Fibroblast of the aortic adventitia (primary cell): Measurements from ENCODE around the gene PLCG2. TPM values are rescaled to one million over a fixed set of nuclear protein-coding genes. Genes with fewer than 3 reads are reported as not detected.
"Not testable (repeated sequence)": the region's sequence is repeated elsewhere in the genome, so short reads cannot be mapped to it uniquely, and the experiment has no call there.

Experiments used
- DNase-seq: peaks from one replicate; pipeline ENCODE4 v3.0.0-alpha.2; 2010; ENCODE audit warnings: low read depth
- H3K4me3 ChIP-seq: 2 replicates; pipeline ENCODE4 v1.5.1; 2011; ENCODE audit warnings: low read depth, mild to moderate bottlenecking, control low read depth, low read length, moderate library complexity
- total RNA-seq: library from RNA; depleted of rRNA; stranded (reverse); fragments of >200 nt; gene quantifications from 2 replicates; pipeline ENCODE4 v1.2.3, GENCODE V29; 2012; ENCODE audit warnings: low replicate concordance
- TF ChIP-seq, protein P1 (sequence below): IDR thresholded peaks from 2 replicates; pipeline ENCODE4 v1.5.1; 2011; ENCODE audit warnings: mild to moderate bottlenecking, low read length, control low read depth, inconsistent platforms; ENCODE audit not compliant: insufficient read depth

The PLCG2 gene
- total RNA-seq, 1 donor = 0.09 TPM

- no peak overlapping the region for H3K4me3 ChIP-seq
- TF ChIP-seq, protein P1, sequence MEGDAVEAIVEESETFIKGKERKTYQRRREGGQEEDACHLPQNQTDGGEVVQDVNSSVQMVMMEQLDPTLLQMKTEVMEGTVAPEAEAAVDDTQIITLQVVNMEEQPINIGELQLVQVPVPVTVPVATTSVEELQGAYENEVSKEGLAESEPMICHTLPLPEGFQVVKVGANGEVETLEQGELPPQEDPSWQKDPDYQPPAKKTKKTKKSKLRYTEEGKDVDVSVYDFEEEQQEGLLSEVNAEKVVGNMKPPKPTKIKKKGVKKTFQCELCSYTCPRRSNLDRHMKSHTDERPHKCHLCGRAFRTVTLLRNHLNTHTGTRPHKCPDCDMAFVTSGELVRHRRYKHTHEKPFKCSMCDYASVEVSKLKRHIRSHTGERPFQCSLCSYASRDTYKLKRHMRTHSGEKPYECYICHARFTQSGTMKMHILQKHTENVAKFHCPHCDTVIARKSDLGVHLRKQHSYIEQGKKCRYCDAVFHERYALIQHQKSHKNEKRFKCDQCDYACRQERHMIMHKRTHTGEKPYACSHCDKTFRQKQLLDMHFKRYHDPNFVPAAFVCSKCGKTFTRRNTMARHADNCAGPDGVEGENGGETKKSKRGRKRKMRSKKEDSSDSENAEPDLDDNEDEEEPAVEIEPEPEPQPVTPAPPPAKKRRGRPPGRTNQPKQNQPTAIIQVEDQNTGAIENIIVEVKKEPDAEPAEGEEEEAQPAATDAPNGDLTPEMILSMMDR = no peak
- no peak for DNase-seq
Measured at GRCh38 chr16:81929841-81930240, 150.8 kb downstream of the PLCG2 start.

DNA sequence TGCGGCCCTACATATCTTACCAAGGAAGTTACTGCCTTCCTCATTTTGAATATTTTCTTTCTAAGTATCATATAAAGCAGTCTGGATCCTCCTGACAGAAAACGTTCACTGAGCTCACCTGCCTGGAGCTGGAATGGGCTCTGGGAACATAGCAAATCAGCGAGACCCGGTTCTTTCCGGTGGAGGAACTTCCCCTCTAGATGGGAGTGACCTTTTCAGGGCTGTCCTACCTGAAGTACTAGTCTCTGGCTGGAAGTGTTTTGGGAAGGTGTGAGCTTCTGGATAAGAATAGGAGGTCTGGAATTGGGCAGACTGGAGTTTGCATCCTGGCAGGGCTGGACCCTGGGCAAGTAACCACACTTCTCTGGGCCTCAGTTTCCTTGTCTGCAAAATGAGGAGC, 152.8 kb downstream of the PLCG2 start:
- TF ChIP-seq, protein P1 = no peak
- no peak for DNase-seq
- H3K4me3 ChIP-seq = no peak overlapping the region

DNA sequence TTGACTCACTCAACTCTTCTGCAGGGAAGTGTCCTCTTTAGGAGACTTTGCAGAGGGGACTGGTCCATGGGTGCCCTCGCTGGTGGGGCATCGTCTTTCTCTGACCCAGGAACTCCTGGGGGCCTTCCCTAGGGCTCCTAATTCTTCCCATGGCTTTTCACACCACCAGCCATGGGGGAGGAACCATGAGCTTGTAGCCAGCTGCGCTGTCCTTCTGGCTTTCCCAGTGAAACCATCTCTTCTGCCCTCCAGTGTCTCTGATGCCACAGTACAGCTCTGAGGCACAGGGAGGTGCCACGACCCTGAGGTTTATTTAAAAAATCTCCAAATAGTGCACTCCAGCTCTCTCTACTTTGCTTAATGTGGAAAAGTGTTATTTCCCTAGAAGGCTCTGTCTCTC, 153.6 kb downstream of the PLCG2 start:
- TF ChIP-seq, protein P1 = no peak
- no peak for DNase-seq
- H3K4me3 ChIP-seq = no peak overlapping the region

- TF ChIP-seq, protein P1 = no peak
- H3K4me3 ChIP-seq = no peak overlapping the region
- no peak for DNase-seq
Measured at GRCh38 chr16:81933361-81933760, 154.3 kb downstream of the PLCG2 start.

DNA sequence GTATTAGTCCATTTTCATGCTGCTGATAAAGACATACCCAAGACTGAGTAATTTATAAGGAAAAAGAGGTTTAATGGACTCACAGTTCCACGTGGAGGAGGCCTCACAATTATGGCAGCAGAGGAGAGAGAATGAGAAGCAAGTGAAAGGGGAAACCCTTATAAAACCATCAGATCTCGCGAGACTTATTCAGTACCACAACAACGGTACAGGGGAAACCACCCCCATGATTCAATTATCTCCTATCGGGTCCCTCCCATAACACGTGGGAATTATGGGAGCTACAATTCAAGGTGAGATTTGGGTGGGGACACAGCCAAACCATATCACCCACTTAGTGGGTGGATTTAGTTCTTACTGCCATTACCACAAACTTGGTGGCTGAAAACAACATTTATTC, 155.6 kb downstream of the PLCG2 start:
- DNase-seq = not testable (repeated sequence)

DNA sequence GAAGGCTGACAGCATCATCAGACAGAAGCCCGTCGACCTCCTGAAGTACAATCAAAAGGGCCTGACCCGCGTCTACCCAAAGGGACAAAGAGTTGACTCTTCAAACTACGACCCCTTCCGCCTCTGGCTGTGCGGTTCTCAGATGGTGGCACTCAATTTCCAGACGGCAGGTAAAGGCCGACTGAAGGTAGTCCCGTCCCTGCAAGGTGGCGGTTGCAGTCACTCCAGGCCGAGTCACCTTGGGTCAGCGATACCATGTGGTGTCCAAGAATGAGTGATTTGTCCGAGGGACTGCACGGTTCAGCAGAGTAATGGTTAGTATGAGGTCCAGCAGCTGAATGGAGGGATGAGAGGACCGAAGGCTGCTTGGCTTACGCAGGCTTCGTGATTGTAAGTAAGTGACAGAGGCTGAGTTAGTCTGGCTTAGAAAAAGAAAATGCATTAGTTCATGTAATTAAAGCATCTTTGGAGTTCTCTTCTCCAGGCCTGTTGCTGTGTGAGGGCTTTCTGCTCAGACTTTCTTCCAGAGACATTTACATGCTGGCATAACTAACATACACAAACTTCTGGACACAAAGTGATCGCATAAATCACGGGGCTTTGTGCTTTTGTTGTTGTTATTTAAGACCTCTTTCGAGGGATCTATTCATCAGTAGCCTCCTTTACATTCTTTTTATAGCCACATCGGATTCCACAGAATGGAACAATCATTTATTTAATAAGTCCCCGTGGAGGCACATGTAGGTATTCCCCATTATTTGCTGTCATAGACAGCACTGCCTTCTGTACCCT, 157.3 kb downstream of the PLCG2 start:
- no peak overlapping the region for H3K4me3 ChIP-seq
- TF ChIP-seq, protein P1 = no peak
- DNase-seq = no peak

More for the DNA sequence above, 155.6 kb downstream of the PLCG2 start:
- H3K4me3 ChIP-seq = not testable (repeated sequence)

GRCh38 chr16:81937305-81938038, 158.4 kb downstream of the PLCG2 start:
- no peak overlapping the region for H3K4me3 ChIP-seq
- DNase-seq = no peak
- TF ChIP-seq, protein P1 = no peak
